HG03139 (cell line): ENCODE data around the gene NRG2.

Source experiments
- ATAC-seq: cut with Tn5 transposase; IDR thresholded peaks from one replicate; pipeline ENCODE4 v1.9.1; 2021; ENCODE audit not compliant: unreplicated experiment

The NRG2 gene

GRCh38 chr5:139863855-139864558 lies 179.1 kb downstream of the NRG2 start:
- no peak for ATAC-seq

DNA sequence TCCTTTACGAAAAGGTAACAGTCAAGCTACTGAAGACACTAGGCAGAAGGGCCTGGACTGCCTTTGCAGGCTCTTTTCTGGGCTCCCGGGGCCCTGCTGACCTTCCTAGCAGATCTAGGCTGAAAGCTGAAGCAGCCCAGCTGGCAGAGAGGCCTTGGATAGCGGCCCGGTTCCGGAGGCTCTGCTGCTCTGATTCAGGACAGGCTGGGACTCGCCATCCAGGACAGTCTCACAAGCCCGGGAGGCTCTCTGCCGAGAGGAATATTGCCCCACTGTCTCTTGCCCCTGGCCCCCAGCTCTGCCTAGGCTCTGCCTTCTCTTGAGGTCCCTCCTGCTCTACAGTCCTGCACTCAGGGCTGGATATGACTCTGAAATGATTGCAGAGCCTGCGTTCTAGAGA lies 179.7 kb downstream of the NRG2 start:
- no peak for ATAC-seq

- no peak for ATAC-seq
Observed at GRCh38 chr5:139862803-139863202, 180.3 kb downstream of the NRG2 start.

GRCh38 chr5:139862313-139862712 lies 180.8 kb downstream of the NRG2 start:
- no peak for ATAC-seq

GRCh38 chr5:139861889-139862207 lies 181.3 kb downstream of the NRG2 start:
- ATAC-seq = no peak

- no peak for ATAC-seq
Observed at GRCh38 chr5:139861021-139861888, 181.8 kb downstream of the NRG2 start.

DNA sequence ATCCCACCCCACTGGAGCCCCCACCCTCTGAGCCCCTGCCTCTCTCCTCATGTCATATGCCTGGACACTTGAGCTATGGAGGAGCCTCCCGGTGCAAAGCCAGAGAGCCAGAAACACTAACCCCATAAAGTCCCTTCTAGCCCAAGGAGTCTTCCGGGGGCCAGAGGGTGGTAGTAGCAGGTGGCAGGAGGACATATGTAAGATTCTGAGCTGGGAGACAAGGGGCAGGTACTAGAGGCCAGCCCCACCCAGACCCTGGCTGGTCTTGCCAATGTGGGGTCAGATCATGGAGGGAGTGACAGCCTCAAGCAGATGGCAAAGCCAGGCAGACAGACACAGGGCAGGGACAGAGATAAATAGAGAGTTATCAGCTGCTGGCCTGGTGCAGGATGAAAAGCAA lies 184.1 kb downstream of the NRG2 start:
- no peak for ATAC-seq

GRCh38 chr5:139856714-139857113 lies 186.4 kb downstream of the NRG2 start:
- no peak for ATAC-seq

DNA sequence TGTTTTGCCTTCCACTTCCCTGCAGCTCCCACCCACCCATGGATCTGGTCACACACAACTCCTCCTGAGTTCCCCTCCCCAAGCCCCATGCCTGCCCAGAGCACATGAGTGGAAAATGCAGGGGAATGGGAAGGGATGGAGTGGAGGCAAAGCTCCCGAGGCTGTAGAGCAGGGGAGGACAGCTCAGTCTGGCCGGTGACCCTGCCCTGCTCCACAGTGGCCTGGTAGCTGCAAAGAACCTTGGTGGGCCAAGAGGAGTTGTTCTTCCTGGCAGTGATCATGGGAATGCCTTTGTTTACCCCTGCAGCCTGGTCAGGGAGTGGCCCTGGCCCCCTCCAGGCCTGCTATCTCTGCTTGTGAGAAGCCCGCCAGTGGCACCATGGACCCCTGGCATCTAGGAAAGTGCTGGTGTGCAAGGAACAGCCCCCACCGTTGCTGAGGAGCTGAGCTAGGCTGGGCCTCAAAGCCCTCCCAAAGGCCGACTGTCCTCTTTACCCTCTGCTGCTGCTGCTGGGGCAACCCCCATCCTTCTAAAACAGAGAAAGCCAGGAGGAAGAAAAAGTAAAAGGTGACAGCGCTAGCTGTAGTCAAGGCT lies 187.1 kb downstream of the NRG2 start:
- no peak for ATAC-seq

- no peak for ATAC-seq
Observed at GRCh38 chr5:139855451-139855850, 187.6 kb downstream of the NRG2 start.

DNA sequence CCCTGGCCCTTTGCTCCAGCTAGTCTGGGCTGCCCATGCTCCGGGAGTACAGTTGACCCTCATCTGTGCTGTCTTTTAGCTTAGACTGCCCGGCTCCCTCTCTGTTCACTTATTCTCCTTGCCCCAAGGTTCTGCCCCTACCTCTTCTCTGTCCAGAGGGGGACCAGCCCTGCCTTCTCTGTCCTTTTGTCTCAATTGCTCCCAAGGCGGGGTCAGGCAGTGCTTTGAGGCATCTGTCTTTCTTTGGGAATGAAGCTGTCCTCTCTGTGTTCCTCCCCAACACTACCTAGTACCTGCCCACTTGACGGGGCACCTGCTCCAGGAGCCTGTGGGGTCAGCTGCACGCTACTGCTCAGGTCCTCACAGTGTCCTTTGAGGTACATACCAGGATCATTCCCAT lies 188.1 kb downstream of the NRG2 start:
- ATAC-seq = no peak

DNA sequence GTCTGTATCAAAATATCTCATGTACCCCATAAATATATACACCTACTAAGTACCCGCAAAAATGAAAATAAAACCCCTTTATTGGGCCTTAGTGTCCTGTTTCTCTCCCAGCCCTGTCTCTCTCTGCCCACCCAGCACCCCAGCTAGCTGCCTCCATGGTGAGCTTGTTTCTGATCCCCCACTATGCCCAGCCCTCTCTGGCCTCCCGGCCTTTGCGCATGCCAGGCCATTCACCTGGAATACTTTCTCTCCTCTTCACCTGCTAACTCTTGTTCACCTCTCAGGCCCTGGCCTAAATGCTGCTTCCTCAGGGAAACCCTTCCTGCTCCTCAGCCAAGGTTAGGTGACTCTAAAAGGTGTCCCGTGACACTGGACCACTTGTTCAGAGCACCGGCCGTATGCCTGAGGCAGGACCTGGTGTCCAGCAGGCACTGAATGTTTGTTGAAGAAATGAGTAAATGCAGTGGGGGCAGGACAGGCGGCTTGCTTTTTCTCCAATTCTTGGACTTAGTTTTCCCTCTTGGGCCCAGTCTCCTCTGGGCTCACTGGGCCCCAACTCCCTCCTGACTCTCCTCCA lies 189.0 kb downstream of the NRG2 start:
- no peak for ATAC-seq

GRCh38 chr5:139852696-139853095 lies 190.4 kb downstream of the NRG2 start:
- ATAC-seq = no peak

GRCh38 chr5:139851558-139851957 lies 191.5 kb downstream of the NRG2 start:
- no peak for ATAC-seq

DNA sequence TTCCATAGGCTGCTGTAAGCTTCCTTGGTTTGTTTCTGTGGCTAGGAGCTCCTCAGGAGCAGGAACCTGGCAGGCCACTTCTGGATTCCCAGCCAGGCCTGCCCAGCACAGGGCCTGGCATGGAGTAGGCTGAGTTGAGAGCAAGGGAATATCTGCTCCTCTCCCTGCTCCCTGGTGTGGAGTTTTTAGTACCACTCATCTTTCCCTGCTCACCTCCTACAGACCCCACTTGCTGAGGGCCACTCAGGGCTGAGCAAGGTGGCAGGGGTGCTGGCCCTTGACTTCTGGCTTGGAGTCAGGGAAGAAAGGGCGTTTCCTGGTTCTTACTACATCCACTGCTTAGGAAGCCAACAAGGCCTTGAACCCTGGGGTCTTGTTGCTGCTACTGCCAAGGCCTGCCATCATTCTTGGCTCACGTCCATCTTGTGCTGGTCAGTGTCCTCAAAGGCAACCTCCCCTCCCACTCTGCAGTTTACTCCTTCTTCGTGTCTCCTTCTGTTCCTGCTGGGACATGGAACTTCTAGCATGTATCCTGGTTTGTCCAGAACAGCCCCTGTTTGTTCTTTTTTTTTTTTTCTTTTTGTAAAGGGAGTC lies 192.6 kb downstream of the NRG2 start:
- no peak for ATAC-seq

DNA sequence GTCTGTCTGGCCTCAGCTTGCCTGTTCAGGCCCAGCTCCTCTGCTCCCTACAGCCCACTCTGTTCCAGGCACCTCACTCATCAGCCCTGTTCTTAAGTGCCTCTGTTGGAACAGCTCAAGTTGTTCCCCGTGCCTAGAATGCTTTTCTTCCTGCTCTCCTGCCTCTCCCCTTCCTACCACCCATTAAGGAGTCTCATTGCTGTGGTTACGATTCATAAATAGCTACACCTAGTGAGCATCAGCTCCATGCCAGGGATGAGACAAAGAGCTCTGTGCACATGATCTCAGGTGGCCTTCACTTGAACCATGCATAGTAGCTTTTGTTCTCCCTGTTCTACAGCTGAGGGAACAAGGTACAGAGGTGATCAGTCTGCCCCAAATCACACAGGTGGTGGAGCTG lies 193.2 kb downstream of the NRG2 start:
- ATAC-seq = no peak

GRCh38 chr5:139849501-139849900 lies 193.6 kb downstream of the NRG2 start:
- no peak for ATAC-seq

DNA sequence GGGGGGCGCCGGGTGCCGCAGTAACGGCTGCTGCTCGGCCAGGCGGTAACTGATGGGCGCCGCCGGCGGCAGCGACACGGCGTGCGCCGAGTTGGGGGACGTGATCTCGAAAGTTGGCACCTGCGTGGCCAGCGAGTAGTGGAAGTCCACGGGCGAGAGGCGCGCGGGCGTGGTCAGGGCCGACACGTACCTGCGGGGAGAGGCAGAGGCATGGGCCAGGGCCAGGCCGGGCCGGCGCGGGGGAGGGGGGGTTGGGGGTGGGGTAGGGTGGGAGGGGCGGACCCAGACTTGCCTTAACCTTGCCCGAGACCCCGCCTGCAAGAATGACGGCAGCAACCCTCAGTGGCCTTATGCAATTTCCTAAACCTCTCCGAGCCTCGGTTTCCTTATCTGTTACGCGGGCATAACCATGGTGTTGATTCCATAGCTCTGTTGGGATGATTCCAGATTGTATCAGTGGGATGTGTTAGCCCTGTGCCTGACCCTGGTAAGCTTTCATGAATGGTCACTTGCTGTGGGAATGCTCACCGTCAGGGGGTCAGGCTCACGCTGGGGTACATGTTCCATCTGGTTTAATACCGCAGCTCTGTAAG lies 194.5 kb downstream of the NRG2 start:
- ATAC-seq = no peak

- peak; percentile 66 for ATAC-seq
Observed at GRCh38 chr5:139847790-139848507, 195.2 kb downstream of the NRG2 start.

DNA sequence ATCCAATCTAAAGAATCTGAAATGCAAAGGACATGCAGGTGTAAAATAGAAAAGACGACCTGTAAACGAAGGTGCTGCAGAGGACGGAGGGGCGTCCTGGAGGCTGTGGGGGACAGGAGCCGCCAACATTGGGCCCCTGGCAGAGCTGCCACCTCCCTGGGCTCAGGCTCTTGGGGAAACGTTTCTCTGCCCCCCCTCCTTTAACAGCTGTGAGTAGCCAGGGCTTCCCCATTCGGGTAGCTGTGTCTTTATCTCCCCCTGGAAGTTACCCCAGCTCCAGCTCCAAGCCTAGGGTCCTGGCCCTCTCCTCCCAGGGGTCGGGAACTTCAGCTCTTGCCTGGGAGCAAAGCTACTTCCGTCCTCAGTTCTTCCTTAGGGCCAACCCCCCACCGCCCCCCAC lies 196.0 kb downstream of the NRG2 start:
- no peak for ATAC-seq
